Measurements from ENCODE around the gene ETFB.

The ETFB gene

GRCh38 chr19:51331716-51332115 lies 34.5 kb downstream of the ETFB start:
- H3F3A ChIP-seq (ENCODE audit: control insufficient read depth, insufficient read depth) = no peaks in the 10 kb centered on the region
- H3K79me2 ChIP-seq (ENCODE audit: control insufficient read depth, low read length) = no peaks in the 10 kb centered on the region
- H3K4me2 ChIP-seq (ENCODE audit: low read length) = no peak overlapping the region
- no peaks in the 10 kb centered on the region for H3K4me1 ChIP-seq (ENCODE audit: control insufficient read depth, low read length)
- H3K4me3 ChIP-seq (ENCODE audit: low read length) = no peak overlapping the region
- no peaks in the 10 kb centered on the region for H3K9me2 ChIP-seq (replicated peaks; ENCODE audit: control insufficient read depth, low read length)
- H3K27me3 ChIP-seq (ENCODE audit: control insufficient read depth, low read length) = no peaks in the 10 kb centered on the region
- no peak for TF ChIP-seq CTCF (IDR thresholded peaks at IDR 0.05; ENCODE audit: low read depth, low read length, poor library complexity, severe bottlenecking)
- TF ChIP-seq EZH2phosphoT487 (IDR thresholded peaks at IDR 0.05; ENCODE audit: borderline replicate concordance, low read length) = no peak
- H3K27ac ChIP-seq (ENCODE audit: low read depth, low read length) = no peak overlapping the region
- H4K20me1 ChIP-seq (ENCODE audit: control insufficient read depth, insufficient read depth, low read depth, low read length) = no peaks in the 10 kb centered on the region
- H3K9me3 ChIP-seq (ENCODE audit: control insufficient read depth, insufficient read depth, low read length) = no peaks in the 10 kb centered on the region
- H3K36me3 ChIP-seq (ENCODE audit: control insufficient read depth, low read length) = no peaks in the 10 kb centered on the region

DNA sequence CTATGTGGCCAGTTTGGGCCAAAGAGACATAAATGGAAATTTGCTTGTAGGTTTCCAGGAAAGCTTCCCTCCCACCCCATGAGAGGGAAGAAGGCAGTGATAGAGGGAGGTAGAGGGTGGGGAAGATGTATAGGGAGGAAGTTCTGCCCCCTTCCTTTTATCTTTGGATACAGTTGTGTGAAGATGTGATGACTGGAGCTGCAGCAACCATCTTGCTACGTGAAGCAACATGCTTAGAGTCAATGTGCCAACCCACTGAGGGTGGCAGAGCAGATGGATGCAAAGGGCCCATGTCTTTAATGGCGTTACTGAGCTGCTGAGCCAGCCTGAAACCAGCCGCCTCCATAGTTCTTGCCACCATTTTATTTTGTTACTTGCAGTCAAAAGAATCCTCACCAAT lies 35.0 kb downstream of the ETFB start:
- H4K20me1 ChIP-seq (ENCODE audit: control insufficient read depth, insufficient read depth, low read depth, low read length) = no peaks in the 10 kb centered on the region
- H3K4me2 ChIP-seq (ENCODE audit: low read length) = no peak overlapping the region
- H3K4me1 ChIP-seq (ENCODE audit: control insufficient read depth, low read length) = no peaks in the 10 kb centered on the region
- H3K27me3 ChIP-seq (ENCODE audit: control insufficient read depth, low read length) = no peaks in the 10 kb centered on the region
- H3F3A ChIP-seq (ENCODE audit: control insufficient read depth, insufficient read depth) = no peaks in the 10 kb centered on the region
- no peak overlapping the region for H3K27ac ChIP-seq (ENCODE audit: low read depth, low read length)
- no peak overlapping the region for H3K4me3 ChIP-seq (ENCODE audit: low read length)
- no peaks in the 10 kb centered on the region for H3K9me3 ChIP-seq (ENCODE audit: control insufficient read depth, insufficient read depth, low read length)
- H3K79me2 ChIP-seq (ENCODE audit: control insufficient read depth, low read length) = no peaks in the 10 kb centered on the region
- no peak for TF ChIP-seq CTCF (IDR thresholded peaks at IDR 0.05; ENCODE audit: low read depth, low read length, poor library complexity, severe bottlenecking)
- TF ChIP-seq EZH2phosphoT487 (IDR thresholded peaks at IDR 0.05; ENCODE audit: borderline replicate concordance, low read length) = no peak
- no peaks in the 10 kb centered on the region for H3K9me2 ChIP-seq (replicated peaks; ENCODE audit: control insufficient read depth, low read length)
- no peaks in the 10 kb centered on the region for H3K36me3 ChIP-seq (ENCODE audit: control insufficient read depth, low read length)

DNA sequence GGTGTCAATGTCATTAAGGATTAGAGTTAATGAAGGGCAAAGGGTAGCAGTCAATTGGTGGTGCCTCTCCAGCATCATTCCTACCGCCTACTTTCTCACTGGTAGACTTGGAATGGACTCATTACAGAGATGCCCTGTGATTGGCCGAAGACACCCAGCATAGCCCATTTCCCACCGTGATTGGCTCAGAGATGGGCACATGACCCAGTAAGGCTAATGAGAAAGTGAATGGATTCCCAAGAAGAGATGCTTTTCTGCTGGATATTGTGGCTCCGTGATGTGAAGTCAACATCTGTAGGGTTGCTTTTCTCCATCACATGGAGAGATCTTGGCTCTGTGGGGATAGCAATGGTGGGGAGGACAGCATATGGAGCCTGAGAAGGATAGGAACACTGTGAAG lies 35.8 kb downstream of the ETFB start:
- Histone ChIP-seq H3K4me3 (ENCODE audit: low read length) (no peak overlapping the region), H3K27ac (ENCODE audit: low read depth, low read length) (no peak overlapping the region), H3K27me3 (ENCODE audit: control insufficient read depth, low read length) (no peaks in the 10 kb centered on the region), H4K20me1 (ENCODE audit: control insufficient read depth, insufficient read depth, low read depth, low read length) (no peaks in the 10 kb centered on the region), H3K9me3 (ENCODE audit: control insufficient read depth, insufficient read depth, low read length) (no peaks in the 10 kb centered on the region), H3K4me1 (ENCODE audit: control insufficient read depth, low read length) (no peaks in the 10 kb centered on the region), H3K9me2 (replicated peaks; ENCODE audit: control insufficient read depth, low read length) (no peaks in the 10 kb centered on the region), H3K4me2 (ENCODE audit: low read length) (no peak overlapping the region), H3K79me2 (ENCODE audit: control insufficient read depth, low read length) (no peaks in the 10 kb centered on the region), H3F3A (ENCODE audit: control insufficient read depth, insufficient read depth) (no peaks in the 10 kb centered on the region), H3K36me3 (ENCODE audit: control insufficient read depth, low read length) (no peaks in the 10 kb centered on the region)
- no peak for TF ChIP-seq CTCF (IDR thresholded peaks at IDR 0.05; ENCODE audit: low read depth, low read length, poor library complexity, severe bottlenecking)
- TF ChIP-seq EZH2phosphoT487 (IDR thresholded peaks at IDR 0.05; ENCODE audit: borderline replicate concordance, low read length) = no peak

DNA sequence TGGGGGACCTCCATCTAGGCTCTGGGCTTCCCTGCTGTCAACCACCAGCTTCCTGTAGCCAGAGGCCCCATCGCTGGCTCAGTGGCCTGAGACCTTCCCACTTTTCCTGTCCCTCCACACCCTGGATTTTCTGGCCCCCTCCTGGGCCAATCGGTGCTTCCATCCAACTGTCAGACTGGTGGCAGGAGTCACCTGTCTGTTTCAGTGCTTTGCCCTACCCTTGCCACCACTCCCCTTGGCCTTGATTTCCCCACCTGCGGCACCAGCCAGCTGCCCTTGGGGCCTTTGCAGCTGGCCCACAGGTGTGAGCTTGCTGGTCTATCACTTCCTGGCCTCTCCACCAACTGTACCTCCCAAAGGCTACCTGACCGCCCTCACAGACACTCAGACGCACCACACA lies 36.8 kb downstream of the ETFB start:
- H3K27me3 ChIP-seq (ENCODE audit: control insufficient read depth, low read length) = no peaks in the 10 kb centered on the region
- H3K4me3 ChIP-seq (ENCODE audit: low read length) = no peak overlapping the region
- no peaks in the 10 kb centered on the region for H3K36me3 ChIP-seq (ENCODE audit: control insufficient read depth, low read length)
- no peak overlapping the region for H3K4me2 ChIP-seq (ENCODE audit: low read length)
- H3K79me2 ChIP-seq (ENCODE audit: control insufficient read depth, low read length) = no peaks in the 10 kb centered on the region
- H3K9me3 ChIP-seq (ENCODE audit: control insufficient read depth, insufficient read depth, low read length) = no peaks in the 10 kb centered on the region
- no peak for TF ChIP-seq CTCF (IDR thresholded peaks at IDR 0.05; ENCODE audit: low read depth, low read length, poor library complexity, severe bottlenecking)
- no peak for TF ChIP-seq EZH2phosphoT487 (IDR thresholded peaks at IDR 0.05; ENCODE audit: borderline replicate concordance, low read length)
- no peak overlapping the region for H3K27ac ChIP-seq (ENCODE audit: low read depth, low read length)
- H3F3A ChIP-seq (ENCODE audit: control insufficient read depth, insufficient read depth) = no peaks in the 10 kb centered on the region
- no peaks in the 10 kb centered on the region for H3K9me2 ChIP-seq (replicated peaks; ENCODE audit: control insufficient read depth, low read length)
- no peaks in the 10 kb centered on the region for H4K20me1 ChIP-seq (ENCODE audit: control insufficient read depth, insufficient read depth, low read depth, low read length)
- no peaks in the 10 kb centered on the region for H3K4me1 ChIP-seq (ENCODE audit: control insufficient read depth, low read length)
